Femur (tissue), 1 donor: ENCODE measurements around the gene COL1A1.

Source experiments
- DNase-seq: peaks from one replicate; pipeline ENCODE4 v3.0.0-alpha.2; 2017

The COL1A1 gene

DNA sequence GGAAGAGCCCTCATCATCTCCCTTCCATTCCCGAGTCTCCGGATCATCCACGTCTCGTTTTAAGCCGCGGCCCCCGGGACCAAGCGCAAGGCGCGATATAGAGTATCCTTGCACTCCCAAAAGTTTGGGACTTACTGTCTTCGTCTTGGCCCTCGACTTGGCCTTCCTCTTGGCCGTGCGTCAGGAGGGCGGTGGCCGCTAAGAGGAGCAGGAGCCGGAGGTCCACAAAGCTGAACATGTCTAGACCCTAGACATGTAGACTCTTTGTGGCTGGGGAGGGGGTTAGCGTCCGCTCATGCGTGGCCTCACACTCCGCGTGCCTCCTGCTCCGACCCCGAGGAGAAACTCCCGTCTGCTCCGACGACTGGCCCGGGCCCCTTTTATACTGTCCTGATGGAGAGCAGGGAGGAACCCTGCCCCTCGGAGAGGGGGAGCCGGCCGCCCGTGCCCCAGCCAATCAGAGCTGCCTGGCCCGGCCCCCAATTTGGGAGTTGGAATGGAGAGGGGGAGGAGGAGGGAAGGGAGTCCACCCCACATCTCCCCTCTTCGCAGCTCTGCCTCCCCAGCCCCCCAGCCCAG lies at the start of gene COL1A1:
Gene COL1A1 (minus strand): TSS at position 356 of the 579 bp plus-strand sequence. CDS start 118 bp downstream, at position 238.
- DNase-seq: peak; percentile 96

DNA sequence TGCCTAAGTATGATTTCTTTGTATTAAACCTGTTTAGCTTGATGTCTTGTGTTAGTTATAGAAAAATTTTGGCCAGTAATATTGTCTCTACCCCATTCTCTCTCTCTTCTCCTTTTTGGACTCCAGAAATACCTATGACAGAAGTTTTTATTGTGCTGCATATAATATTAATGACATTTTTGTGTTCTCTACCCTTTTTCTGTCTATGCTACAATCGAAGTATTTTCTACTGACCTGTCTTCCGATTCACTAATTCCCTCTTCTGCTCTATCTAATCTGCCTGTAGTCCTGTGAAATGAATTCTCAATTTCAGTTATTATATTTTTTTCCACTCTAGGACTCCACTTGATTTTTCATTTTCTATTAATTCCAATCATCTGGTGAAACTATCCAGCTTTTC lies 46.8 kb upstream of the COL1A1 start:
- no peak for DNase-seq

DNA sequence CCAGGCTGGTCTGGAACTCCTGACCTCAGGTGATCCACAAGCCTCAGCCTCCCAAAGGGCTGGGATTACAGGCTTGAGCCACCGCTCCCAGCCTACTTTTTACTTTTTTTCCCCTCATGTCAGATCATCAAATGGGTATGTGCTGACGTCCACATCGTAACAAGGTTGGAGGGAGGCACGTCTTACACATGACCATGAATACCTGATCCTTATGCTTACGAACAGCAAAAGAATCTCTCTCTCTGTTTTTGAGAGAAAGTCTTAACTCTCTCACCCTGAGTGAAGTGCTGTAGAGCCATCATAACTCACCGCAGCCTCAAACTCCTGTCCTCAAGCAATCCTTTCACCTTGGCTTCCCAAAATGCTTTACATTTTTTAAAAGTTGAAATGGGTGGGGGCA lies 43.3 kb upstream of the COL1A1 start:
- DNase-seq: no peak

DNA sequence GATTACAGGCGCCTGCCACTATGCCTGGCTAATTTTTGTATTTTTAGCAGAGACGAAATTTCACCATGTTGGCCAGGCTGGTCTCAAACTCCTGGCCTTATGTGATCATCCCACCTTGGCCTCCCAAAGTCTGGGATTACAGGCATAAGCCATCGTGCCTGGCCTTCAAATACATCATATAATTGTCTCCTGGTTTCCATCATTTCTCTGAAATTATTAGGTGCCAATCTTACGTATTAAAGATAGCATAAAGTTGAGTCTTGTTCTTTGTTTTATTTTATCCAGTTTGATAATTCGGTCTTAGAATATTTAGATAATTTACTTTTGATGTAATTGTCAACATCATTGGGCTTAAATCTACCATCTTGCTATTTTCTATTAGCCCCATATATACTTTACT lies 40.0 kb upstream of the COL1A1 start:
- DNase-seq: no peak

DNA sequence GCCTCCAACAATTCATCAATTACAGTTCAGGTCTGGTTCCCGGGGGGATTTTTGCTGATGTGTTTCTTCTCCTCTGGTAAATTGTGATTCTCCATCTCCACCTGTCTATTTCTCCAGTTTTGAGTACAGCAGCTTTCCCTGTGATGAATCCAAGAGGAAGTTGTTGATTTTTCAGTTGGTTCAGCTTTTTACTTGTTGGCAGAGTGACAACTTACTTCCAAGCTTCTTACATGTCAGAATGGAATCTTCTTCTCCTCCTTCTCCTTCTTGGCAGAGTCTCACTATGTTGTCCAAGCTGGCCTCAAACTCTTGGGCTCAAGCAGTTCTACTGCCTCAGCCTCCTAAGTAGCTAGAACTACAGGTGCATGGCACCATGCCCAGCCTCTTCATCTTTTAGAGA lies 39.4 kb upstream of the COL1A1 start:
- no peak for DNase-seq

DNA sequence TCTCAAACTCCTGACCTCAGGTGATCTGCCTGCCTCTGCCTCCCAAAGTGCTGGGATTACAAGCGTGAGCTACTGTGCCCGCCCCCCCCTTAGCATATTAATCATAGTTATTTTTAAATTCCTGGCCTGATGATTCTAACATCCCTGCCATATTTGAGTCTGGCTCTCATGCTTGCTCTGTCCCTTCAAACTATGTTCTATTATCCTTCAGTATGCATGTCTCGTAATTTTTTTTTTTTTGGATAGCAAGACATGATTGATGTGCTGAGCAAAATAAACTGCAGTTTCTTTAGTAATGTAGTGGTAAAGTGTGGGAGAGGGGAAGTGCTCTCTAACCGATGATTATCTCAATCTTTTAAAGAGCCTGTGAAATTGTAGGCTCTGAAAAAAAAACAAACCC lies 38.5 kb upstream of the COL1A1 start:
- DNase-seq: no peak

DNA sequence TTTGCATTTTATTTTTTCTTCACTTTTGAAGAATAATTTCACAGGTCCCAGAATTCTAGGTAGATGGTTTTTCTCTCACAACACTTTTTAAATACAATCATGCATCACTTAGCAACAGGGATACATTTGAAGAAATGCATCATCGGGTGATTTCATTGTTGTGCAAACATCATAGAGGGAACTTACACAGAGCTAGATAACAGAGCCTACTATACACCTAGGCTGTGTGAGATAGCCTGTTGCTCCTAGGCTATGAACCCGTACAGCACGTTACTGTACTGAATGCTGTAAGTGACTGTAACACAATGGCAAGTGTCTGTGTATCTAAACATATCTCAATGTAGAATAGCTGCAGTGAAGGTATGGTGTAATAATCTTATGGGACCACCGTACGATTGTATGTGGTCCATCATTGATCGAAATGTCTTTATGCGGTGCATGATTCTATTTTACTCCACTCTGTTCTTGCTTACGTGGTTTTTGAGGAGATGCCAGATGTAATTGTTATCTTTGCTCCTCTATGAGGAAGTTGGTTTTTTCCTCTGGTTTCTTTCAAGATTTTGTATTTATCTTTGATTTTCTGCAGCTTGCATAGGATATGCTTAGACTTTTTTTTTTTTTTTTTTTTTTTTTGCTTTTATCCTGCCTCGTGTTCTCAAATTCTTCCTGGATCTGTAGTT lies 37.3 kb upstream of the COL1A1 start:
- DNase-seq: no peak

DNA sequence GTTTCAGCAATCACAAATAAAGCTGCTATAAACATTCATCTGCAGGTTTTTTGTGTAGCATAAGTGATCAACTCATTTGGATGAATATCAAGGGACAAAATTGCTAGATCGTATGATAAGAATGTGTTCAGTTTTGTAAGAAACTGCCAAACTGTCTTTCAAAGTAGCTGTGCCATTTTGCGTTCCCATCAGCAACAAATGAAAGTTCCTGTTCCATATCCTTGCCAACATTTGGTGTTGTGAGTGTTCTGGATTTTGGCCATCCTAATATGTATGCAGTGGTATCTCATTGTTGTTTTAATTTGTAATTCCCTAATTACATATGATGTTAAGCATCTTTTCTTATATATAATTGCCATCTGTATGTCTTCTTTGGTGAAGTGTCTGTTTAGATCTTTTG lies 36.5 kb upstream of the COL1A1 start:
- DNase-seq: no peak

DNA sequence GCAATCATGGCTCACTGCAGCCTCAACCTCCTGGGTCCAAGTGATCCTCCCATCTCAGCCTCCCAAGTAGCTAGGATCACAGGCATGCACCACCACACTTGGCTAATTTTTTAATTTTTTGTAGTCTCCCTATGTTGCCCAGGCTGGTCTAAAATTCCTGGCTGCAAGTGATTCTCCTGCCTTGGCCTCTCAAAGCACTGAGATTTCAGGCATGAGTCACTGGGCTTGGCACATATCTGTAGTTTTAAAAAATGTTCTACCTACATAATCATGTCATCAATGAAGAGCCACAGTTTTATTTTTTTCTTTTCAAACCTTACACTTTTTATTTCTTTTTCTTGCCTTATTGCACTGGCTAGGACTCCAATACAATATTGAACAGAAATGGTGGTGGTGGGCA lies 33.1 kb upstream of the COL1A1 start:
- DNase-seq: no peak

DNA sequence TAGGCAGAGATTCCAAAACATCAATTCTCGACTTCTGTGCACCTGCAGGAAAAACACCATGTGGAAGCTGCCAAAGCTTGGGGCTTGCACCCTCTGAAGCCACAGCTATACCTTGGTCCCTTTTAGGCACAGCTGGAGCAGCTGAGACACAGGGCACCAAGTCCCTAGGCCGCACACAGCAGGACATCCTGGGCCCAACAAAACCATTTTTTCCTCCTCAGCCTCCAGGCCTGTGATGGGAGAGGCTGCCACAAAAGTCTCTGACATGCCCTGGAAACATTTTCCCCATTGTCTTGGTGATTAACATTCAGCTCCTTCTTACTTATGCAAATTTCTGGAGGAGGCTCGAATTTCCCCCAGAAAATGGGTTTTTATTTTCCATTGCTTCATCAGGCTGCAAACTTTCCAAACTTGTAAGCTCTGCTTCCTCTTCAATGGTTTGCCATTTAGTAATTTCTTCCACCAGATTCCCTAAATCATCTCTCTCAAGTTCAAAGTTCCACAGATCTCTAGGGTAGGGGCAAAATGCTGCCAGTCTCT lies 24.3 kb upstream of the COL1A1 start:
- no peak for DNase-seq

DNA sequence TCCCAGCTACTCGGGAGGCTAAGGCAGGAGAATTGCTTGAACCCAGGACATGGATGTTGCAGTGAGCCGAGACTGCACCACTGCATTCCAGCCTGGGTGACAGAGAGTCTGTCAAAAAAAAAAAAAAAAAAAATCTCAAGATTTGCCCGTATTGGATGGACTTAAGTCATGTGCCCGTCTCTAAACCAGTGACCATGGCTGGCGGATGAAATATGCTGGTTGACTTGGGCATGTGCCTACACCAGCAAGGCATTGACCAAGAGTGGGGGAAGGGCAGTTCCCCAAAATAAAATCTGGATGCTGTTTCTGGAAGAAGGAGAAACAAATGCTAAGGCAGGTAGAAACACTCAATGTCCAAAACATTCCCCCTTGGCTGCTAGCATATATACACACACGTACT lies 21.5 kb upstream of the COL1A1 start:
- DNase-seq: no peak

DNA sequence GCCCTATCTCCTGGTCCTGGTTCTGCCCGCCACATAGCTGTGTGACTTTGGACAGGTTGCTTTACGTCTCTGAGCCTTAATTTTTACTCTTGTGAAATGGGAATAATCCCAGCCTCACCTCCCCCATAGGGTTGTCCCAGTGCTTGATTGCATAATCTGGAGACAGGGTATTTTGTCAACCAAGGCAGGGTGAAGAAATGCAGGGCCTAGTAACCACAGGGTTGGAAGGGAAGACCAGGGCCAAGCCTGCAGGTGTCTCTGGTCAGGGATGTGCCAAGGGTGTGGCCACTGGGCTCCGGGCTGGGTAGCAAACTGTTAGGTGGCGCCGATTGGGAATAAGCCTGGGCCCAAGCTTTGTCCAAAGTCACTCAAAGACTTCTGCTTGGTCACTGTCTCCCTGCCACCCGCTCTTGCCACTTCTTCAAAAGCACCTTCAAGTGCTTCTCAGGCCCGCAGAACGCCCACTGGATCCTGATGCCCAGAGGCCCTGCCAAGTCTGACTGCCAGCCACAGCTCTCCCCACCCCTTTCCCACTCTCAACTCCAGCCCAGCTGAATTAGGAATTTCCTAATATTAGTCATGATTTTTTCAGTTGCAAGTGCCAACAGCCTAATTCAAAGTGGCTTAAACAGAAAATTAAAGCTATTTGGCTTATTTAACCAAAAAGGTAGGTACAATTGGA lies 20.6 kb upstream of the COL1A1 start:
- peak; percentile 81 for DNase-seq

DNA sequence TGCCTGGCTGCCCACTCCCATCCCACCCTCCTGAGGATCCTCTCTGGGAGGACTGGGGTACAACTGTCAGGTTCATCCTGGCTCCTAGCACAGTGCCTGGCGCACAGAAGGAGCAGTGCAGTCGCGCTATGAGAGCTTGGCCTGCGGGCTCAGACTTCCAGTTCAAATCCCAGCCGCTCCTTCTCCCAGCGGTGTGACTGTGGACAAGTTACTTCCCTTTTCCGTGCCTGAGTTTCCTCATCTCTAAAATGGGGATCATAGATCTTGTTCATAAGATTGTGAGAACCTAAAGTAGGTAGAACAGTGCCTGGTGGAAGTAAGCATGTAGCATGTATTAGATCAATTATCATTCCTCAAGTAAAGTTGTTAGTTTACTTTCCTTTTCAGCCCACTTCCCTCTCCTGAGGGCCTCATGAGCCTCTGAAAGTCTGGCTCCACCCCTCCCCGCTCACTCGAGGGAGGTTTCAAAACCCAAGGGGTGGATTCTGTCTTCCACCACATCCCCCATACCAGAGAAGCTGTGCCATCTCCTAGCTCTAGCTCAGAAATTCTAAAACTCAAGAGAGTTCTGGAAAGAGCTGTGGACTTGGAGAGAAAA lies 19.9 kb upstream of the COL1A1 start:
- peak; percentile 42 for DNase-seq

DNA sequence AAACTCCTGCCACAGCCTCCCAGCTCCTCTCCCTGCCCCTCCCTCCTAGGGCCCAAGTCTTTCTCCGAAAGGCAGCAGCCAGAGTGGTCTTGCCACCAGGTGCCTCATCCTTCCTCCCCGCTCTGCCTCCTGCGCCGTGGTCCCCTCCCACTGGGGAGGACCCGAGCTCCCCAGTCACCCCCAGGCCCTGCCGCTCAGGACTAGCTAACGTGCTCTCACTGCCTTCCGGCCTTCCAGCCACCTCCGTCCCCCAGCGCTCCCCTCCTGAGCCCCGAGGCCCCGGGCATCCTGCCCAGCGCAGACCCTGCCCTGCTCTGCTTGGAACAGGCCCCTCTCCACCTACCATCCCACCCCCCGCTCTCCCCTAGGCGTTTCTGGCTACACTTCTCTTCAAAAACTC lies 19.4 kb upstream of the COL1A1 start:
- DNase-seq: no peak

DNA sequence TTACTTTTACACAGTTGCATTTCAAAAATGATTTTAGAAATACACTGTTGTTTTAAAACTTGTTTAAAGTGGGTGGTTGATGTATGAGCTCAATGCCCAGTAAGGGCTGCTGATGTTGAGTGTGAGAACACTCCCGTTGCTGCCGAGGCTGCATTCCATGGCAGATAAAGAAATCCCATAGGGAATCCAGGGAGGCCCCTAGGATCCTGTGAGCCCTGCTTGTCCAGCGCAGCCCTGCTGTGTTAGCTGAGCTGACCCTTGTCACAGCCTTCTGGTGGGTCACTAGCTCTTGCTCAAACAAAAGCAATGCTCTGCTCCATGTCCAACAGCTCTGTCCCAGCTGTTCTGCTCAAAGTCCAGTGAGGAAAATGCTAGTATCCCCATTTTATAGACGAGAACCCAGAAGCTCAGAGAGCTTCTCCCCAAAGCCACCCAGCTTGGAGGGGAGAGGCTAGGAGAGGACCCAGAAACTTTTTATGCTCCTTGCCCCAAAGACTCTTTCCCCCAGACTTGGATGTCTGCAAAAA lies 18.6 kb upstream of the COL1A1 start:
- DNase-seq: peak; percentile 58

DNA sequence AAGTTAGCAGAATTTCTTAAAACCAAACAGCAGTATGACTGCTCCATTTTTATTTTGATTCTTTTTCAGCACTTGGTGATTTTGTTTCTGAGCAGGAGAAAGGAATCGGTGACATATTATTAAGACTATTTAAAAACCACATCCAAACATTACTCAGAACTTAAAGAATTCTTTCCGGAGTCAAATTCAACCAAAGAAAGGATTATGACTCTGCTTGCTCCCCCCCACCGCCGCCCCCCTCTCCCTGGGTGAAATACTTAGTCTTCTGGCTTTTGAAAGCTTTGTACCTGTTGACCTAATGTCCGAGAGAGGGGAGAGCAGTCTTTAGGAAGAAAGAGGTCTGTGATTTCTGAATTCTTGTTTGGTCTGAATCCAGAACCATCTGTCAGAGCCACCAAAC lies 17.9 kb upstream of the COL1A1 start:
- DNase-seq: peak; percentile 78

DNA sequence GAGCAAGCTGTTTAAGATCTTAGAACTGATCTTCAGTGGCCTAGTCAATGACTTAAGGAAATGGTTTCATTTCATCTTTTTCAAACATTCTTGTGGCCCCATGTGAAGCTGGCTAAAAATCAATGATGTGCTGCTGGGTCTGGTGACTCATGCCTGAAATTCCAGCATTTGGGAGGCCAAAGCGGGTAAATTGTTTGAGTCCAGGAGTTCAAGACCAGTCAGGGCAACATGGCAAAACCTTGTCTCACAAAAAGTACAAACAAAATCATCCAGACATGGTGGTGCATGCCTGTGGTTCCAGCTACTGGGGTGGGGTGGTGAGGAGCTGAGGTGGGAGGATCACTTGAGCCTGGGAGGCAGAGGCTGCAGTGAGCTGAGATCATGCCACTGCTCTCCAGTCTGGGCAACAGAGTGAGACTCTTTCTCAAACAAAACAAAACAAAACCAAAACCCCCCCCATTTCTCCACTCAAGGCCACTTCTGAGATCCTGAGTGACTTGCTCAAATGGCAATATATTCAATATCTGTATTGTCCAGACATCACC lies 17.4 kb upstream of the COL1A1 start:
- peak; percentile 55 for DNase-seq

DNA sequence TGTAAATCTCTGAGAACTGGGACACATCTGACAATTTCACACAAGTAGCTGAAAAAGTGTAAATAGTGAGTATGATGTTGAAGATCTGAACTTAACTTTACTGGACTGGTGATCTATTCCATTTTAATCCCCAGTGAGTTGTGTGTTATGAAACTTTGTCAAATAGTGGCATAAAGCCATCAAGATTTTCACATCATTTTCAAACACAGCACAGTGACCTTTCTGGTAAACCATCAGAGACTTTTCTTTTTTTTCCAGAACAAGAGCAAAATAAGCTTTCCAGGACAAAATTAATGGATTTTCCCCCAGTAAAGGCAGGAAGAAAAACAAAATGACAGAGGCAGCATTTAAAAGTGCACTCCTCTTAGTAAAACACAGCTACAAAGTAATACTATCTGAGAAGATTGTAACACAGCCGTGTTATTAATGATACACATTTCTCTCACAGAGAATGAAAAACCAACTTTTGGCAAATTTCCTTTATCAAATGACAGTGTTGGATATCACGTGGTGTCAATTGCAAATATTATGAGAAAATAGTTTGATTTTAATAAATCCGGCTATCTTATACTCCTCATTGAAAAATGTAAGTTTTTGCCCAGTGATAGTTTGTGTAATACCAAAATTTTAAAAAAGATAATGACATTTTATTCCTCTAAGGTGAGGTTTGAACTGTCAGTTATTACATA lies 16.8 kb upstream of the COL1A1 start:
- no peak for DNase-seq

DNA sequence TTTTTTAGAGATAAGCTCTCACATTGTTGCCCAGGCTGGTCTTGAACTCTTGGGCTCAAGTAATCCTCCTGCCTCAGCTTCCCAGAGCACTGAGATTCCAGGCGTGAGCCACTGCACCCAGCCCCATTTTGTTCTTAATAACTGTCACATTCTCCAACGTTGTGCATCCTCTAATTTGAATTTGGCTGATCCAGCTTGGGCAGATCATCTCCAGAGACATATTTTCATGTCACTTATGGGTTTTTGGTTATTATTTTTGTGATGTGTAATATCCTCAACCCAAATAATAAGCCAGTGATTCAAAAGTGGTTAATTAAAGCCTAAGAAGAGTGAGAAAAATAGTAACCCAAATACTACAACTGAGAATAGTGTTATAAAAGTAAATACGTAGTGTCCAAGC lies 16.2 kb upstream of the COL1A1 start:
- no peak for DNase-seq

DNA sequence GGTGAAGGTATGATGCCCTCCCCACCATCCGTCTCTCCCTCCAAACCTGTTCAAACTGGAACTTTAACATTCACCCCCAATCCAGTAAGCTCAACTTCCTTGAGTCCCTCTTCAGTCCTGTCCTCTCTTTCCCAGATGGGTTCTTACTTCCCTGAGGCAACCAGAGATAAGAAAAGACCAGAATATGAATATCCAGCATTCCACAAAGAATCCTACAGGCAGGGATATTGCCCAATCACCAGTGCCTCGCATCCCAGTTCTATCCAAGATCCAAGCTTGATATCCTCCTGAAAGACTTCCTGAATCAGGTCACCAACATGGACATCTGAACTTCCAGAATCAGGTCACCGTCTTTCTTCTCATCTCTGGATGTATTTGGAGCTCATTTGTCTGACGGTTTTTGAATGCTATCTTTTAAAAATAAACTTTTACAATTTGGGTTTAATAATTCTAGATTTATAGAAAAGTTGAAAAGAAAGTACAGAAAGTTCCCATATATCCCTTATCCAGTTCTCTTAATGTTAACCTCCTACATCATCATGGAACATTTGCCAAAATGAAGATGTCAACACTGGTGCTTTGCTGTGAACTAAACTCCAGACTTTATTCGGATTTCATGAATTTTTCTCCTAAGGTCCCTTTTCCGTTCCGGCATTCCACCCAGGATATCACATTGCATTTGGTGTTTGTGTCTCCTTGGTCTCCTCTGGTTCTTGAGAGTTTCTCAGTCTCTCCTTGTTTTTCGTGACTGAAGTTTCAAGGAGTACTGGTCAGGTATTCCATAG lies 13.7 kb upstream of the COL1A1 start:
- DNase-seq: no peak
